Nephron (organoid): ENCODE results near the gene RAP2B.

Source experiments
- H3K27ac Mint-ChIP-seq, 3 experiments: 2 replicates each; pipeline ENCODE4 v1.8.0; 2020; ENCODE audit warnings: mixed read lengths in 3 of 3, mild to moderate bottlenecking in 2 of 3, moderate library complexity in 1 of 3
- H3K27me3 Mint-ChIP-seq: 2 replicates; pipeline ENCODE4 v1.8.0; 2021; ENCODE audit warnings: low read depth, mild to moderate bottlenecking, moderate library complexity, mixed read lengths
- H3K36me3 Mint-ChIP-seq: 2 replicates; pipeline ENCODE4 v1.8.0; 2020; ENCODE audit warnings: low read depth, mixed read lengths
- H3K4me1 Mint-ChIP-seq: 2 replicates; pipeline ENCODE4 v1.8.0; 2020; ENCODE audit warnings: mixed read lengths
- H3K4me3 Mint-ChIP-seq, 3 experiments: 2 replicates each; pipeline ENCODE4 v1.8.0; 2020; ENCODE audit warnings: mild to moderate bottlenecking in 3 of 3, mixed read lengths in 3 of 3, moderate library complexity in 2 of 3
- H3K9me3 Mint-ChIP-seq: 2 replicates; pipeline ENCODE4 v1.8.0; 2020; ENCODE audit warnings: mixed read lengths
- TF ChIP-seq, protein P1 (sequence below), 3 experiments: fragments of 200-600 bp; sonication (generic); IDR thresholded peaks; one replicate each; pipeline ENCODE4 v1.5.0; 2021; ENCODE audit warnings: antibody characterized with exemption in 3 of 3; ENCODE audit not compliant: unreplicated experiment in 3 of 3

RAP2B gene

DNA sequence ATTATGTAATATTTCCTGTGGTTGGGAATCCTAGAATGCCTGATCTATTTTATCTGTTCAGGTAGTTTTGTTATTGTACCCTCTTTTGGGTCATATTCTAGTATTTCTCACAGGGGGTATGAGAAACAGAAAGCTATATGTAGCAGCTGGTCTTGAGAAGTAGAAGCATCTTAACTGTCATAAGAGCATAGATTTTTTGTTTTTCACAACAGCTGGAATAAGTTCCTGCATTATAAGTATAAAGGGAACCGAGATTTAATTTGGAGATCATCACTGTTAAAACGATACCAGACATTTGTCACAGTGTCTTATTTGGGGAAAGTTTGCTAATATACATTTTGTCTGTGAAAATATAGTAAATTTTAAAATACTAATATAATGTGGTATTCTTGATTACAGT, 4.8 kb downstream of the RAP2B start:
- Mint-ChIP-seq H3K4me3 (no peak overlapping the region), H3K4me1 (peaks cover 38% of the 10 kb centered on the region), H3K9me3 (no peaks in the 10 kb centered on the region), H3K36me3 (peaks cover 7% of the 10 kb centered on the region), H3K27me3 (no peaks in the 10 kb centered on the region), H3K27ac (no peak overlapping the region)
- TF ChIP-seq, protein P1, sequence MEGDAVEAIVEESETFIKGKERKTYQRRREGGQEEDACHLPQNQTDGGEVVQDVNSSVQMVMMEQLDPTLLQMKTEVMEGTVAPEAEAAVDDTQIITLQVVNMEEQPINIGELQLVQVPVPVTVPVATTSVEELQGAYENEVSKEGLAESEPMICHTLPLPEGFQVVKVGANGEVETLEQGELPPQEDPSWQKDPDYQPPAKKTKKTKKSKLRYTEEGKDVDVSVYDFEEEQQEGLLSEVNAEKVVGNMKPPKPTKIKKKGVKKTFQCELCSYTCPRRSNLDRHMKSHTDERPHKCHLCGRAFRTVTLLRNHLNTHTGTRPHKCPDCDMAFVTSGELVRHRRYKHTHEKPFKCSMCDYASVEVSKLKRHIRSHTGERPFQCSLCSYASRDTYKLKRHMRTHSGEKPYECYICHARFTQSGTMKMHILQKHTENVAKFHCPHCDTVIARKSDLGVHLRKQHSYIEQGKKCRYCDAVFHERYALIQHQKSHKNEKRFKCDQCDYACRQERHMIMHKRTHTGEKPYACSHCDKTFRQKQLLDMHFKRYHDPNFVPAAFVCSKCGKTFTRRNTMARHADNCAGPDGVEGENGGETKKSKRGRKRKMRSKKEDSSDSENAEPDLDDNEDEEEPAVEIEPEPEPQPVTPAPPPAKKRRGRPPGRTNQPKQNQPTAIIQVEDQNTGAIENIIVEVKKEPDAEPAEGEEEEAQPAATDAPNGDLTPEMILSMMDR (IDR thresholded peaks at IDR 0.05; ENCODE audit: unreplicated experiment in 3 of 3): no peak

DNA sequence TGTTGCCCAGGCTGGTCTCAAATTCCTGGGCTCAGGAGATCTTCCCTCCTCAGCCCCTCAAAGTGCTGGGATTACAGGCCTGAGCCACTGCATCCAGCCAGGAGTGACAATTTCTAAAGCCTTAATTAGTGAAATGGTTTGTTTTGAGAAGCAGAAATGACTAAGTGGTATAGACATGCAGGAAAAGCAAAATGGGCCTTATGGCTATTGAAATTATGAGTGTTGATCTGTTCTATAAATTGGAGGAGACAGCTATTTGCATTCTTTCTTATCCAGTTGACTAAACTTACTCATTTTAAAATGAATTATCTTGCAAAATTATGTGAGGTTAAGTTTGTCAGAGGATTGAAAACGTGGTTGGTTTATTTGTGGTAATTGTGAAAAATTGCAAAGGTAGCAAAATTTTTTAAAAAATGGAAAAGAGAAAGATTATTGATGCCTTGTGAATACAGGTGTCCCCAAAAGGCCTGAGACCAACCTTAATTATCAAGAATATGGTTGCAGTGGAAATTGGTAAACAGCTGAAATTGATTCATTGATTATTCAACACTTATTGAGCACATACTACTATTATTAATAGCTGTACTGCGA, 7.9 kb downstream of the RAP2B start:
- TF ChIP-seq, protein P1 (IDR thresholded peaks at IDR 0.05; ENCODE audit: unreplicated experiment in 3 of 3): no peak
- Mint-ChIP-seq H3K27me3 (no peaks in the 10 kb centered on the region), H3K27ac (no peak overlapping the region), H3K36me3 (peaks cover 7% of the 10 kb centered on the region), H3K9me3 (no peaks in the 10 kb centered on the region), H3K4me1 (peaks cover 20% of the 10 kb centered on the region), H3K4me3 (no peak overlapping the region)

DNA sequence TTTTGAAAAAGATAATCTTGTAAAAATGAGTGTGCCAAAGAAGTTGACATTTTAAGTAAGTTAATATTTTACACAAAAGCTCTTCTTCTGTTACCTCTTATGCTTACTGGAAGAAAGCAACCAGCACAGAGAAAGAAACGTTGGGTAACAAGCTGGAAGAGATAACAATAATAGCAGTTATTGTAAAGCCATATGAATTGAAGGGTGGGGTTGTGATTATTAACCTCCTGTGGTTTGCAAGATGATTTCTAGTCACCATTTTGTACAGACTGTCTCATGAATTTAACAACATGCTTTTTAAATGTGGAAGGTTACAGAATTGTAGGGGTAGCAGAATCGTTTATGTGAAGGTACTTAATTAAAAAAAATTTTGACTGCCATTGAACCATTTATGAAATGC, 9.2 kb downstream of the RAP2B start:
- no peak overlapping the region for H3K27ac Mint-ChIP-seq
- H3K4me1 Mint-ChIP-seq: peaks cover 7% of the 10 kb centered on the region
- no peaks in the 10 kb centered on the region for H3K27me3 Mint-ChIP-seq
- TF ChIP-seq, protein P1 (IDR thresholded peaks at IDR 0.05; ENCODE audit: unreplicated experiment in 3 of 3): no peak
- H3K4me3 Mint-ChIP-seq: no peak overlapping the region
- peaks cover 1% of the 10 kb centered on the region for H3K36me3 Mint-ChIP-seq
- H3K9me3 Mint-ChIP-seq: no peaks in the 10 kb centered on the region

DNA sequence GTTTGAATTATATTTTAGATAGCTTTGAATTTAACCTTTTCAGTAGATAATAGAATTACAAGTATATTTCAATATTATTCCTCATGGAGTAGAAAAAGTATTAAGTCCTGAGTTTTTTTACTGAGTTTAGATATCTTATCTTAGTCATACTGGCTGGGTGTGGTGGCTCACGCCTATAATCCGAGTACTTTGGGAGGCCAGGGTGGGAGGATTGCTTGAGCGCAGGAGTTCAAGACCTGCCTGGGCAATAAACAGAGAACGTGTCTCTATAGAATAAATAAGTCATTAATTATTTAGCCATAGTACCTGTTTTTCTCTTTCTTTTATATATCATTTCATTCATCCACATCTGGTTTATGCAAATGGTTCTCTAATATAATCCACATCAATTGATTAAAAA, 9.9 kb downstream of the RAP2B start:
- no peaks in the 10 kb centered on the region for H3K4me1 Mint-ChIP-seq
- H3K27ac Mint-ChIP-seq: no peak overlapping the region
- no peak overlapping the region for H3K4me3 Mint-ChIP-seq
- TF ChIP-seq, protein P1 (IDR thresholded peaks at IDR 0.05; ENCODE audit: unreplicated experiment in 3 of 3): no peak
- no peaks in the 10 kb centered on the region for H3K9me3 Mint-ChIP-seq
- H3K27me3 Mint-ChIP-seq: no peaks in the 10 kb centered on the region
- no peaks in the 10 kb centered on the region for H3K36me3 Mint-ChIP-seq

DNA sequence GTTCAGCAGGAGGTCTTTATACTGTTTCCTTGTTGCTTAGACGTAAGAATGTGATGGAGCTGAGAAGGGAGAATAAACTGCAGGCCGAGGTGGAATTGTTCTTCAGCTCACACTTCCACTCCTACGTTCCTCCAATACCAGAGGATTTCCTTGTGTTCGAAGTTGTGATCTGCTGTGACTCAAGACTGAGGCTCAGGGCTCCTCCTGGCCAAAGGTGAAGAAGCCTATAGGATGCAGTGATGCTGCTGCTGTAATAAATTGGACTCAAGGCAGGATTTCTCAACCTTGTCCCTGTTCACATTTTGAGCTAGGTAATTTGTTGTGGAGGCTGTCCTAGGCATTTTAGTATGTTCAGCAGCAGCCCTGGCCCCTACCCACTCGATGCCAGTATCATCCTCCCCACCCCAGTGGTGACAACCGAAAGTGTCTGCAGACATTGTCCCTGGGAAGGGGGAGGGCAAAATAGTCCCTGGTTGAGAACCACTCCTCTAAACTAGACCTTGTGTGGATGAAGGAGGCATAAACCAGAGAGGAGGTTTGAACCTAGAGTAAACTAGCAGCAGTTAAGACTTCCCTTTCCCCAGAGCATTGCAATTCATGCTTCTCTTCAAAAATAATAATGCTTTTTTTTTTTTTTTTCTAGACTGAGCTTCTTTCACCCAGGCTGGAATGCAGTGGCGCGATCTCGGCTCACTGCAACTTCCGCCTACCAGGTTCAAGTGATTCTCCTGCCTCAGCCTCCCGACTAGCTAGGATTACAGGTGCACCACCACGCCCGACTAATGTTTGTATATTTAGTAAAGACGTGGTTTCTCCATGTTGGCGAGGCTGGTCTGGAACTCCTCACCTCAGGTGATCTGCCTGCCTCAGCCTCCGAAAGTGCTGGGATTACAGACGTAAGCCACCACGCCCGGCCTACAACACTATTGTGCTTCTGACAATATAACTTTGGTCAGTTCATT, 11.1 kb downstream of the RAP2B start:
- Mint-ChIP-seq H3K27me3 (no peaks in the 10 kb centered on the region), H3K36me3 (no peaks in the 10 kb centered on the region), H3K27ac (no peak overlapping the region), H3K4me1 (no peaks in the 10 kb centered on the region), H3K9me3 (no peaks in the 10 kb centered on the region), H3K4me3 (no peak overlapping the region)
- TF ChIP-seq, protein P1 (IDR thresholded peaks at IDR 0.05; ENCODE audit: unreplicated experiment in 3 of 3): no peak
